T-helper 2 cell treated with Interferon-gamma antibody and Interleukin-4, amounts not matched to agents 5 μg/mL and 100 μg/mL, for 36 hours (primary cell): Measurements from ENCODE around the gene BCAN.
A peak's percentile ranks its signal among the peaks of the same experiment; 100 is the strongest.

Experiments
- DNase-seq: peaks from one replicate; pipeline ENCODE4 v3.0.0; 2021; ENCODE audit warnings: low spot score
- H3K27ac Mint-ChIP-seq: one replicate; pipeline ENCODE4 v1.8.0; 2021; ENCODE audit warnings: mild to moderate bottlenecking, mixed read lengths
- H3K27me3 Mint-ChIP-seq: one replicate; pipeline ENCODE4 v1.8.0; 2021; ENCODE audit warnings: low read depth, mixed read lengths
- H3K36me3 Mint-ChIP-seq: one replicate; pipeline ENCODE4 v1.8.0; 2021; ENCODE audit warnings: low read depth, mixed read lengths
- H3K4me1 Mint-ChIP-seq: one replicate; pipeline ENCODE4 v1.8.0; 2021; ENCODE audit warnings: low read depth, mixed read lengths
- H3K4me3 Mint-ChIP-seq: one replicate; pipeline ENCODE4 v1.8.0; 2022; ENCODE audit warnings: mild to moderate bottlenecking, moderate library complexity, mixed read lengths
- H3K9me3 Mint-ChIP-seq: one replicate; pipeline ENCODE4 v1.8.0; 2021; ENCODE audit warnings: mixed read lengths

The BCAN gene

DNA sequence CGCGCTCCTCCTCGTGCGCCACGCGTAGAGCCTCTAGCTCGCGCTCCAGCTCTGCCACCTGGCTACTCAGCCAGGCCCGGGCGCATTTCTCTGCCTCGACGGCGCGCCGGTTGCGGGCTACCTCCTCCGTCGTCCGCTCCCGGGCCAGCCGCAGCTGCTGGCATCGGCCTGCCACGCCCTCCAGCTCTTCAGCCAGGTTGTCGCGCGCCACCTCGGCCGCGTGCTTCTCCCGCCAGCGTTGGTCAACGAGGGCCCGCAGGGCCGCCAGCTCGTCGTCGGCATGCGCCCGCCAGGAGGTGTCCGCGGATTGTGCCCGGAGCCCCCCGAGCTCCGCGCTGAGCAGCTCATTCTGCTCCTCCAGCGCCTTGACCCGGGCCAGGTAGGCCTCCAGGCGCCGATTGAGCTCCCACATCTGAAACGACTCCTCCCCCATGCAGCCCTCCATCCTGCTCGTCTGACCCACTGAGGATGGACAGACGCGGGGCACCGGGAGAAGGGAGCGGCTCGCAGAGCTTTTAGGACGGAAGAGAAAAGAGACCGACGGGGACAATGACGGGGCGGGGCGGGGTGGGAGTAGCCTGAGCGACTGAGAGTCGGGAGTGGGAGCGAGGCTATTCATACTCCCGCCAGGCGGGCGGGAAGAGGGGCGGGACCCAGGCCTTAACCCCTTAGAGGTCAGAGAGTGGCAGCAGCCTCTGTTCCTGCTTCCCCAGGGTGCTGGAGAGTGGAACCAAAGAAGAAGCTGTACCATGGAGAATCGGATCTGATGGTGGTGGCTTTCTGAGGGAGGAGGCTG lies 35.1 kb downstream of the BCAN start, which contains the start of gene NES:
Gene NES, minus strand, starts transcription at position 588 of the 796 bp plus-strand sequence. Its CDS starts 143 bp downstream, at position 445.
- H3K9me3 Mint-ChIP-seq, result no peaks in the 10 kb centered on the region
- DNase-seq, result no peak
- no peaks in the 10 kb centered on the region for H3K36me3 Mint-ChIP-seq

DNA sequence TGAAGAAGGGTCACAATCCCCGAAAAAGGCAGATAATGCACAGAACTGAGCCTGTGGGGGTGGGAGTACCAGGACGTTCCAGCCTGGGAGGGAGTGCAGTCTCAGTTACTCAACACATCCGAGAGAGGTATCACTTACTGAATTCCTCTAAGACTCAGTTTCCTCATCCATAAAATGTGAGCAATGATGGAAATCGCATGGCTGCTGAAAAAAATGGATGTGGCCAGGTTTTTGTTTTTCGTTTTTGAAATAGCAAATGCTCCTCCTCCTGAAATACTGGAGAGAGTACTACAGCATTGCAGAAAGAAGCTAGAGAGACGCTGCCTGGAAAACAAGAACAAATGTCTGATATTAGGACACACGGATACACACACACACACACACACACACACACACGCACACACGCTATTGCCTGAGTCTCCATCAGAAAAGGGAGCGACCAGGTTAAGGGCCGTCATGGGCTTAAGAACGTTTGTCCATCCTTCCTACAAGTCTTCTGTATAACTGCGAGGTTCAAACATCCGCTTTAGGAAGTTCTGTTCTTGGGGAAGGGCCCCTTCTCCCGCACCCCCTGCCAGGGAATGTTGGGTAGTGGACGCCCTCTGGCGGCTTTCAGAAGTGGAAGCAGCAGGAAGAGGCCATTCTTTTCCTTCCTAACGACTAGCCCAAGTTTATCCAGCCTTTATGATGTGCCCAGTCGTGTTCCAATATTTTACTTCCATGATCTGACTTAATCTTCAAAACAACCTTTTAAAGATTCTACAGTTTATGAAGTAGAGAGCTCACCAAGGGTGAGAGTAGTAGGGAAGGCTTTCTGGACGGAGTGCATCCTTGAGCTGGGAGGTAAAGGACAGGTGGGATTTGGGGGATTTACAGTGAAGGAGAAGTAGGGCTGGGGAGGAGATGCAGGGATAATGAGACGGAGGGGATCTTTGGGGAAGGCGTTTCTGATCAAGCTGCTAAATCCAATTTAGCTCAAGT lies 36.0 kb downstream of the BCAN start:
- Mint-ChIP-seq H3K4me1 (peaks cover 9% of the 10 kb centered on the region), H3K27me3 (peaks cover 76% of the 10 kb centered on the region), H3K9me3 (no peaks in the 10 kb centered on the region), H3K36me3 (no peaks in the 10 kb centered on the region), H3K4me3 (peak overlapping the region; percentile 13), H3K27ac (peak overlapping the region; percentile 22)
- no peak for DNase-seq

More for the DNA sequence above, 35.1 kb downstream of the BCAN start, which contains the start of gene NES:
- Mint-ChIP-seq H3K4me3 (peak within 1 kb of the TSS; percentile 13), H3K4me1 (peaks cover 9% of the 10 kb centered on the region), H3K27me3 (peaks cover 81% of the 10 kb centered on the region), H3K27ac (peak within 1 kb of the TSS; percentile 22)

DNA sequence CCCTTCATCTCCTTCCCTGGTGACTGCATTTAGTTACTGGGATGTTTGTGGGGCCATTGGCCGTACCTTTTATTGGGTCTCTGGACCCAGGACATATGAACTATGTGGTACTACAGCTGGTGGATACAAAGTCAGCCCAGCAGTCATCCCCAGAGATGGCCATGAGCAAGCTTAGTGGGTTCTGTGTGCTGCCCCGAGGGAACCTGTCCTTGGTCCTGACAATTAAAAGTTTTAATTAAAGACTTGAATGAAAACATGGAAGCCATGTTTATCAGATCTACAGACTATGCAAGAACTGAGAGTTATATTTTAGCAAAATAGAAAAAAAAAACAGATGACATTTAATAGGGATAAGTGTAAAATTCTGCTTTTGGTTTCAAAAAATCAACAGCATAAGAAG lies 38.1 kb downstream of the BCAN start:
- H3K4me1 Mint-ChIP-seq, result peaks cover 24% of the 10 kb centered on the region
- no peak overlapping the region for H3K4me3 Mint-ChIP-seq
- H3K36me3 Mint-ChIP-seq, result no peaks in the 10 kb centered on the region
- no peak overlapping the region for H3K27ac Mint-ChIP-seq
- H3K9me3 Mint-ChIP-seq, result no peaks in the 10 kb centered on the region
- H3K27me3 Mint-ChIP-seq, result peaks cover 56% of the 10 kb centered on the region
- DNase-seq, result no peak

DNA sequence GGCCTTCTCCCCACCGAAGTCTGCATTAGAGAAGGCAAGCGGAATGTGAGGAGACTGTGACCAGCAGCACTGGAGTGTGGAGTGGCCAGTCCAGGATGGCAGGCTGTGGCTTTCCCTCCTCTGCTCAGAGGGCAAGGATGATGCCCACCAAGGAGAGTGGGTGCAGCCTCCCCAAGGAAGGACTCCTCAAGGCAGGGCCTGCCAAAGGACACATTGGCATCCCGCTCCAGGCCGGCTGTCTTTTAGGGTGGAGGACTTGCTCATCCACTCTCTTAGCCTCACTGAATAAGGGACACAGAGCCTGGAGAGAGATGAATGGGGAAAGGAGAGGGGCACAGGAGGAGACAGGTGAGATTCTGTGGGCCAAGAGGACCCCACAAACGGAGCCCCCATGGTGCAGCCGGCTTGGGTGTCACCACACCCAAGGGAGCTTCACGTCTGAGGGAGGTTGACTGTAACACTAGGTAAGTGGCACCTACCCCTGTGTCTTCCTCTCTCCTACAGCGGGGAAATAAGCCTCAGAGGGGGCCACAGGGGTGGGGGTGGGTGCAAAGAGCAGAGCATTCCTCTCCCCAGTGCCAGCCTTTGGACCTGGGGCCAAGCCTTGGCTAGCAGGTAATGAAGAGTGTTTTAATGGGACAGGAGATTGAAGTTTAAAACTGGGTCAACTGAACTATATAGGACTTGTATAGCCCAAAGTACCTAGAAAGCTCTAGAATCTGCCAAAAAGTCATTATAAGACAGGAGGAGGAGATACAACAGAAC lies 39.5 kb downstream of the BCAN start:
- Mint-ChIP-seq H3K4me1 (peaks cover 24% of the 10 kb centered on the region), H3K27ac (no peak overlapping the region), H3K9me3 (no peaks in the 10 kb centered on the region), H3K36me3 (no peaks in the 10 kb centered on the region), H3K27me3 (peaks cover 49% of the 10 kb centered on the region), H3K4me3 (no peak overlapping the region)
- no peak for DNase-seq

DNA sequence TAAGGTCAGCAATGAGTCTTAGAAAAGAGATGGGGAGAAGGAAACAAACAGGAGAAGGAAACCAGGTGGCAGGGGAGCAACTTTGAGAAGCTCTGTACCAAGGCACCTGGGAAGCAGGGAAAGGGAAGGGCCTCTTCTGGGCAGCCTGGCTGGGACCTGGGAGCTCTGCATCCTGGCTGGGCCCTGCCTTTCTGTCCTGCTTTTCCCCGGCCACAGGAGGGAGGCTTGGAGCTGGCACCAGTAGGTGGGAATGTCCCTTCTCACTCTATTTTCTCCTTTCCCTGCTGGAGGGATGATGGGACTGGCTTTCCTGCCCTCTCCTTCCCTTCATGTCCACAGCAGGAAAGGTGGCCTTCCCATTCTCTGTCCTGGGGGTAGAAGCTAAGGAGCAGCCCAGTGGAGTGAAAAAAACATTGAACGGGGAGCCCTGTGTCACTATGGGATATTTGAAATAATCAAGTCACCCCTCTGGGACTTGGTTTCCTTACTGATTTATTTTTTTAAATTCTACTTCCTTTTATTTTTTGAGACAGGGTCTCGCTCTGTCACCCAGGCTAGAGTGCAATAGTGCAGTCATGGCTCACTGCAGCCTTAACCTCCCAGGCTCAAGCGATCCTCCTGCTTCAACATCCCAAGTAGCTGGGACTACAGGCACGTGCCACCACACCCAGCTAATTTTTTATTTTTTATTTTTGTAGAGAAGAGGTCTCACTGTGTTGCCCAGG lies 40.4 kb downstream of the BCAN start:
- no peak overlapping the region for H3K4me3 Mint-ChIP-seq
- H3K9me3 Mint-ChIP-seq, result no peaks in the 10 kb centered on the region
- DNase-seq, result no peak
- no peaks in the 10 kb centered on the region for H3K36me3 Mint-ChIP-seq
- H3K4me1 Mint-ChIP-seq, result peaks cover 23% of the 10 kb centered on the region
- no peak overlapping the region for H3K27ac Mint-ChIP-seq
- H3K27me3 Mint-ChIP-seq, result peaks cover 45% of the 10 kb centered on the region

DNA sequence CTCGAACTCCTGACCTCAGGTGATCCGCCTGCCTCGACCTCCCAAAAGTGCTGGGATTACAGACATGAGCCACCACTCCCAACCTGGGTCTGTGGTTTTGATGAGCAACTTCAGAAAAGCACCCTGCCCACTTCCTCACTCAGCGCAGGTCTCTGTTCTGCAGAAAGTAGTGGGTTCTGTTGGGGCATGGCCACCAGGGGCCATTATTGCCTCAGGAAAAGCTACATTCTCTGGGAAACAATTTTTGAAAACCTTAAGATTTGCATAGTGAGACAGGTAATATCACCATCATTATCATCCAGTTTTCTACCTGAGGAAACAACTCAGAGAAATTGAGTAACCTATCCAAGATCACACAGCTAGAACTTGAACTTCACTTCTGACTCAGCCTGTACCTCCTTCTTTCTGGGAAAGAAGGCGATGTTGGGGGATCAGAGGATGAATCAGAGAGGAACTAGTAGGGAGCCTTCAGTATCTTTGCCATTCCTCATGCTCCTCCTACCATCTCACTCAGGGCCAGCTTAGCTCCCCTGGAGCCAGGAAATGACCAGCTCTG lies 42.4 kb downstream of the BCAN start:
- DNase-seq, result peak; percentile 48

DNA sequence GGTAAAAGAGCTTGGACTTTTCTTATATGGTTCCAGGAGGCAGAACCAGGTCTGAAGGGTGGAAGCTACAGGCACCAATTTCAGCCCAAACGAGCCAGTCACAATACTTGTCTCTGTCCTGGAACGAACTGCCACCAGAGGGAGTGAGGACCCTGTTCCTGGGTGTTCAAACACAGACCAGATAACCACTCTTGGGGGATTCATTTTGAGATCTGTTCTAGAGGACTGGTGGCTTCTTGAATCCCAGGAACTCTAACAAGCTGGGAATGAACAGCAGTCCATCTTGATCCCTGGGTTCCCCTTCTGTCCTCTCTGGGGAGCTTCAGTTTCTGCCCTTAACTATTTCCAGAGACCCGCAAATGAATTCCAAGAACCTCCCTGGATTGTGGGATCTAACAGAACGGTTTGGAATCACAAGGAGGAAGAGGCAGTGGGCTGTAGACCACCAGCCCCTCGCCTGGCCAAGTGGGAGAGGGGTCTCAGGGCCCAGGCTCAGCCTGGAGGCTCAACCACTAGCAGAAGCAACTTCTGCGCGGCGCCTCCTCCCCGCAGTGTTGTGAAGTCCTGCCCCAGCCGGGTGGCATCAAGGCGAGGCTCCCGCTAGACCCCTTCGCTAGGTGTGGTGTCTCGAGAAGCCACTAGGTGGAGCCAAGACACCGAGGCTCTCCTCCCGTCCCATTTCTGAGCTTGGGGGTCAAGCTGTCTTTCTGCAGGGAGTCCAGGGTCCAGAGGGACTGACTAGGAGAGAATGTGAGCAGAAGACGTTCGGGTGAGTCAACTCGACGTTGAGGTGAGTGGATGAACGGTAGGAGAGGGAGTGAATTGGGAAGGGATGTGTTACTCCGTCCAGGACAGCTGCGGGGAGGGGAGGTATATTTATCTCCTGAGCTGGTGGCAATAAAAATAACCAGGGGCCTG lies 47.4 kb downstream of the BCAN start:
- Mint-ChIP-seq H3K4me1 (peaks cover 16% of the 10 kb centered on the region), H3K36me3 (no peaks in the 10 kb centered on the region), H3K4me3 (peak overlapping the region; percentile 22), H3K27ac (no peak overlapping the region), H3K9me3 (no peaks in the 10 kb centered on the region), H3K27me3 (peaks cover 55% of the 10 kb centered on the region)
- peak; percentile 63 for DNase-seq

More for the DNA sequence above, 42.4 kb downstream of the BCAN start:
- Mint-ChIP-seq H3K4me1 (peaks cover 14% of the 10 kb centered on the region), H3K36me3 (no peaks in the 10 kb centered on the region), H3K9me3 (no peaks in the 10 kb centered on the region), H3K4me3 (no peak overlapping the region), H3K27ac (no peak overlapping the region), H3K27me3 (peaks cover 37% of the 10 kb centered on the region)

DNA sequence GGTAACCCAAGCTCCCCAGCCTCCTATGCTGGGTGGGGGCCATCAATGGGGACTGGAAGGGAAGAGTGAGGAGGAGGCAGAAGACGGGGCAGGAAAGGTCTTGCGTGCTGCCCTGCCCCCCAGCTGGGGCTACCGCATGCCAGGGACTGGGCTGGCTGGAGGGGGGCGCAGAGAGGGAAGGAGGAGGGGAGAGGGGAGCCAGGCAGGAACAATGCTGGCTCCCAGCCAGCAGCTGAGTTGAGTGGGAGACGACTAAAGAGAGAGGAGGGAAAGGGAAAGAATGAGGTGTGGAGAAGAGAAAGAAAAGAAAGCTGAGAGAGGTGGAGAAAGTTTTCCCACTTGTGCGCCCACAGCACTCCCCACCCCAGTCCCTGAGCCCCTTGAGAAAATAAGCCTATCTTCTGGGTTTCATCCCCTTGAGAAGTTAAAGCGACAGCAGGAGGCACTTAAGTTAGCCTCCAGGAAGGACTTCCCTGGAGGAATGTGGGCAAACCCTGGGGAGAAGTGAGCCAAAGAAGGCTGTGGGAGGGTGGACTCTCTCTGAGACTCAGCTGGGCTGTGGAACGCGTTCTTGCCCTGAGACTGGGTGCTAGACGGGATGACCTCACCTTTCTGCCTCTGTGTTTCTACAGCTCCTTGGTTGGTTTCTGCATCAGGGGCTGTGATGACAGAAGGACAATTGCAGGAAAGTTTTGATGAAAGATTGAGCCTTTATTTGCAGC lies 48.2 kb downstream of the BCAN start:
- no peak for DNase-seq
- Mint-ChIP-seq H3K4me3 (no peak overlapping the region), H3K4me1 (peaks cover 13% of the 10 kb centered on the region), H3K36me3 (no peaks in the 10 kb centered on the region), H3K27me3 (peaks cover 59% of the 10 kb centered on the region), H3K9me3 (no peaks in the 10 kb centered on the region), H3K27ac (no peak overlapping the region)

DNA sequence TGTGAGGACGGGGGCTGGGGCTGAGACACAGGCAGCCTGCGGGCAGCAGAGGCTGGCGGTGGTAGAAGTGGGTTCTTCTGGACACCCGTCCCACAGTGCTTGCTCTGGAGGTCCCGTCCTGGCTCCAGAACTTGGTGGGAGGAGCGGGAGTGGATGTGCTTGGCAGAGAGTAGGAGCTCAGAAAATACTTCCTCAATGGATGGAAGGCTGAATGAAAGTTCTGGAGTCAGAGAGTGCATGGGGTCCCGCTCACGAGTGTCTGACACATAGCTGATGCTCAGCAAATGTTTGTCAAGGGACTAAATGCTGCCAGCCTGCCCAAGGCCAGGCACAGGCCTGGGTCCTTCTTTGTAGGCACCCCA lies 48.7 kb downstream of the BCAN start:
- peaks cover 13% of the 10 kb centered on the region for H3K4me1 Mint-ChIP-seq
- DNase-seq, result no peak
- H3K4me3 Mint-ChIP-seq, result no peak overlapping the region
- H3K36me3 Mint-ChIP-seq, result no peaks in the 10 kb centered on the region
- no peak overlapping the region for H3K27ac Mint-ChIP-seq
- no peaks in the 10 kb centered on the region for H3K9me3 Mint-ChIP-seq
- H3K27me3 Mint-ChIP-seq, result peaks cover 58% of the 10 kb centered on the region

DNA sequence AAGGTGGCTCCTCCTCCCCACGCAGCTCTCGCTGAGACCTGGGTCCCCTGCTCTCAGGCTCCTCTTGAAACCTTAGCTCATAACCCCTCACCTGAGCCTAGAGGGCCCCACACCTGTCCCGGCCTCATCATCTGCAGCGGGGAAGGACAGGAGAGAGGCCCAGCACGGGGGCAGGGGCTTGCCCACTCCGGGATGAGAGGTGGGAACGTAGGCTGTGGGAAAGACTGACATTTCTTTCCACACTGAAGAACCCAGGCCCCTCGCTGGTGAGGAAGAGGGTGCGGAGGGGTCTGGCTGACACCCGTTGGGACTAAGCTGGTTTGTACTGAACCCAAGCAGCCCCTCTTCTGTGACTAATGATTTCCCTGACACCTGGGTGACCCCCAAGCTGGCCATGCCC lies 49.3 kb downstream of the BCAN start:
- Mint-ChIP-seq H3K4me1 (peaks cover 13% of the 10 kb centered on the region), H3K9me3 (no peaks in the 10 kb centered on the region), H3K27ac (no peak overlapping the region), H3K4me3 (no peak overlapping the region), H3K27me3 (peaks cover 57% of the 10 kb centered on the region), H3K36me3 (no peaks in the 10 kb centered on the region)
- DNase-seq, result no peak

DNA sequence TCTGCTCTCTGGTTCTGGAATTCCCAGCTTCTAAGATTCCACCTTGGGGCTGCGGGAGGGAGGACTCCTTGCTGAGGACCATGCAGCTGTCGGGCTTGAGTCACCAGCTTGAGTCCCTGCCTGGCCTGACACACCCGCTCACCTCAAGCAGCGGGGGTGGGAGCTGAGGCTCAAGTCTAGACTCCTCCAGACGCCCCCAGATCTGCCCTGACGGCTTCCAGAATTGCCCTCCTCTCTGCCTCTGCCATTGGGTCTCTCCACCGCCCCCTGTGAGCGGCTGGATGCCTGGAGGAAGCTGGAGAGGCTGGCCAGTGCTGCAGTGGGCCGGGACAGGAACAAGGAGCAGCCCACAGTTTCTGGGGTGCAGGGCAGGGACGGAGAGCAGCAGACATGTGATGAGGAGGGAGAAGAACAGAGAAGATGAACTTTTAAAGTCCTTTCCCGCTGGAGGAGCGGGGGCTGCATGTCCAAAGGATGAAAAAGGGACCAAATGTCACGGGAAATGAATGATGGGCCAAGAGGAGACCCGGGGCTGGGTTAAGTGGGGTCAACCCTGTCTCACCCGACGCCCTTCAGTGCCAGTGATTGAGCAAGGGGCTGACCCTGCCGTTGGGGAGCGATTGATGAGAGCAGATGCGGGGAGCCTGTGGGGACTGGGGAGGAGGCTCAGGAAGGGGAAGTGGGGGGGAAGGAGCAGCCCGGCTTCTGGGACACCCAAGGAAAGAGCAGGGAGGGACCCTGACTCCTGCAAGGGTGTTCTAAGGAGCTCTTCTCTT lies 49.9 kb downstream of the BCAN start:
- H3K36me3 Mint-ChIP-seq, result no peaks in the 10 kb centered on the region
- no peaks in the 10 kb centered on the region for H3K9me3 Mint-ChIP-seq
- no peak overlapping the region for H3K4me3 Mint-ChIP-seq
- DNase-seq, result no peak
- peaks cover 13% of the 10 kb centered on the region for H3K4me1 Mint-ChIP-seq
- H3K27me3 Mint-ChIP-seq, result peaks cover 61% of the 10 kb centered on the region
- H3K27ac Mint-ChIP-seq, result no peak overlapping the region
